Umbilical cord (tissue), 2 donors: Measurements from ENCODE around the gene MAJIN. TPM values are rescaled to one million over a fixed set of nuclear protein-coding genes. Genes with fewer than 3 reads are reported as not detected.

ENCODE experiments used
- DNase-seq: peaks from one replicate; pipeline ENCODE4 v3.0.0-alpha.2; 2015; ENCODE audit warnings: low spot score
- total RNA-seq: library from RNA; depleted of rRNA; stranded (reverse); fragments of >200 nt; gene quantifications from one replicate; pipeline ENCODE4 v1.2.3, GENCODE V29; 2014; ENCODE audit warnings: low replicate concordance; ENCODE audit not compliant: insufficient read depth

The MAJIN gene
- total RNA-seq, 1 donor from 2014 or later = not detected

- DNase-seq = no peak
These were observed 58.7 kb downstream of the MAJIN start for GRCh38 chr11:64913171-64913727.

GRCh38 chr11:64911689-64912088 is 60.2 kb downstream of the MAJIN start:
- no peak for DNase-seq

GRCh38 chr11:64911142-64911541 is 60.8 kb downstream of the MAJIN start:
- DNase-seq = no peak

DNA sequence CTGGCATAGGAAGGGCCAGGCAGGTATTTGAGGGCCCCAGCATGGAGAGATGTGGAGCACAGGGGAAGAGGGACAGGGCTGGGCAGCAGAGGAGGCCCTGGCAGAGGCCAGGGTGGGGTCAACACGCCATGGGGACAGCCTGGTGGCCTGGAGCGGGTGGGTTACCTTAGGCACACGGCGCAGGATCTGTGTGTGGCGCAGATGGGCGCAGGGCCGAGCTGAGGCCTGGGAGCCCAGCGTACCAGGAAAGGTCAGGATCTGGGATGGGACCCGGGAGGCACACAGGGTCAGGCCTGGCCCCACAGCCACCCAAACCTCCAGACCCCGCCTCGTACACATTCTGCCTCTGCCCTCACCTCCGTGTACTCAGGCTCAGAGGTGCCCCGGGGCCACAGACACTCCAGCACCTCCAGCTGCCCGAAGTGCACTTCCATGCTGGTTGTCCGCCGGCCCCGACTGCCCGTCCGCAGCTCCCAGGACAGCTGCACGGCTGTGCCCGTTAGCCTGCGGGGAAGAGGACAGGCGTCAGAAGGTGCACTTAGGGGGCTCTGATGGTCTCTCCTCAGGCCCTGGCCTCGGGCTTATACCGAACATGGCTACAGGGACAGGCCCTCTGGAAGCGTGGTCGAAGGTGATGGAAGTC is 61.3 kb downstream of the MAJIN start:
- no peak for DNase-seq

DNA sequence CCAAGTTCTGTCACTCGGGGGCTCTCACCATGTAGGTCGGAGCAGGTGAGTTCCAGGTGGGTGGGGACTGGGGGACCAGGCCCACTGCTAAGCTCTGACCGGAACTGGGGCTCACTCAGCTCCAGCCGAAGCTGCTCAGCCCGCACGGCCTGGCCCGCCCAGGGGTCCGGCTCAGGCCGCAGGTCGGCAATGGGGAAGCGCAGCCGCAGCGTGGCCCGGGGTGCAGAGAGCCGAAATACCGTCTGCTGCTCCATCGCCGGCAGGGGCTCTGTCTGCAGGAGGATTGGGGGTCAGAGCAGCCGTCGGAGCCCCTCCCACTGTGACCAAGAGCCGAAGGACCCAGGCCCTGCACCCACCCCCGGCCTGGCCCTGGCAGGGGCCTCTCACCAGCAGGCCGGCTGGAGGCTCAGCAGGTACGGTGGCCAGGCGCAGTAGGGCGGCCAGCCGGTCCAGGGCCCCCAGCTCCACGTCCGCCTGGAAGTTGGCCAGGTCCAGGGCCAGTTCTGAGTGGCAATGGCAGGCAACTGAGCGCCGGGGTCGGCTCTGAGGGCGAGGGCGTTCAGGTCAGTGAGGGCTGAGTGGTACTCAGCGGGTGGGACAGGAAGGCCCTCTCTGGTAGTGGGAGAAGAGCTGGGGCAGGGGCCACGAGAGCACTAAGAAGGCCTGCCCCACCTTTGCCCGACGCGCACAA is 62.1 kb downstream of the MAJIN start:
- DNase-seq = no peak

DNA sequence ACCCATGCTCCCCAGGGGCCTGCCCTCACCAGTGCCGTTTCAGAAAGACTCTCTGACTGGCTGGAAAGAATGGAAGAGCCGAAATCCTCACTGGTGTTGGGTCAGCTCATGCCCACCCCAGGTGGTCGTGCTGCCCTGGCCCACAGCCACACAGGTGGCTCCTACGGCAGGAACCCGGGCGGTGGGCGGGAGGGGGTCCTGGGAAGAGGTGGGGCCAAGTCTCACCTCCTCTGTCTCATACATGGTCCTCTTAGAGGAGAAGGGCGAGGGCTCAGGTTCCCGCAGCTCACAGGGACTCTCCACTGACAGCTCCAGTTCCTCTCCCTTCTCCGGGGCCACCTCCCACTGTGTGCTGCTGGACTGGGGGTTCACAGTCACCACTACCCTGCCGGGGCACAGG is 63.1 kb downstream of the MAJIN start:
- DNase-seq = no peak

- DNase-seq = no peak
These were observed 65.6 kb downstream of the MAJIN start for GRCh38 chr11:64906314-64906635.

GRCh38 chr11:64905516-64906313 is 66.2 kb downstream of the MAJIN start:
- DNase-seq = no peak

- DNase-seq = no peak
These were observed 68.5 kb downstream of the MAJIN start for GRCh38 chr11:64903291-64903833.

DNA sequence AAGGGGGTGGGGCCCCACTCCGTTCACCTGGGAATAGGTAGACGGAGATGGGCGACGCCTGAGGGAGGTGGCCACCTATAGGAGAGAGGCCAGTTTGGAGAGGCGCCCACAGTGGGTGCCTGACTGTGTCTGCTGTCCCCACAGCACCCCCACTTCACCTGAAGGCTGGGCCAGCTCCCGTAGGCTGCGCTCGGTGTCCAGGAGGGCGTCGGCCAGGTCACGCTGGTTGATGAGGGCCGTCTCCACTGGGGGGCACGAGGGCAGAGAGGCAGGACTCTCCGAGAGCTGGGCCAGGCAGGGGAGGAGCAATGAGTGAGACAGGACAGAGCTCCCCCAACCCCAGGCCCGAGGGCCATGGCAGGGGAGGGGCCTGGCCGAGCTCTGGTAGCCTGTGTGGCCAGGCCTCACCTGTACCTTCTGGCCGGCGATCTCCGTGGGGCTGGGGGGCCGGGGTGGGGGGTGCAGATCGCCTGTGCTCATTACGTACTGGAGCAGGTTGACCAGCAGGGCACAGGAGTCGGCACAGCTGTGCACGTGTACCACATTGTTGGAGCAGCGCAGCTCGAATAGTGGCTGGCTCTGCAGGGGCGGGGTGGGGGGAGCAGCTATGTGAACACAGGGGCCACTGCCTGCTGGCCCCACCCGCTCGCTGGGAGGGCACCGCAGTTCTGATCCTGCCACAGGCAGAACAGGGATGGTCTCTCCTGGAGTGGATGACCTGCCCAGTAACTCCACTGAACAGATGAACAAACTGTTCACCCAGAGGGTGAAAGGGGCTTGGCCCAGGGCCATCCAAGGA is 69.6 kb downstream of the MAJIN start:
- DNase-seq = no peak

- DNase-seq = no peak
These were observed 71.1 kb downstream of the MAJIN start for GRCh38 chr11:64900774-64901173.

DNA sequence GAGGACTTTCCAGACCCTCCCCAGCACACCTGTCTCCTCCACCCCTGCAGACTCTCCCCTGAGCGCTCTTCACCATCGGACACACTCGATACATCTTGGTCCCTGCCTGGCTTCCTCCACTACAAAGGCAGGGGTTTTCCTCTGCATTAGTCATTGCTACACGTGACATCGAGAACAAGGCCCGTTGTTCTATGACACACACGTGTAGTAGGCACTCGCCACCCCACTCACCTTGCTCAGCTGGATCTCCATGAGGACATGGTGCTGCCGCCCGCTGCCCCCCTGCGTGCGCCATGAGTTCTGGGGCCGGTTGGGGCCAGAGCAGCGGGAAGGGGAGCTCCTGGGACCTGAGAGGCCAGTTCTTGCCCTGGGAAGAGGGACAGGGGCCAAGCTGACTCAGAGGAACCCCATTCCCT is 71.6 kb downstream of the MAJIN start:
- DNase-seq = no peak

- DNase-seq = no peak
These were observed 73.4 kb downstream of the MAJIN start for GRCh38 chr11:64898541-64898940.

- no peak for DNase-seq
These were observed 73.8 kb downstream of the MAJIN start for GRCh38 chr11:64898076-64898445.

GRCh38 chr11:64897381-64898075 is 74.4 kb downstream of the MAJIN start:
- DNase-seq = no peak

- DNase-seq = no peak
These were observed 75.4 kb downstream of the MAJIN start for GRCh38 chr11:64896448-64897022.

- DNase-seq = no peak
These were observed 77.0 kb downstream of the MAJIN start for GRCh38 chr11:64894812-64895452.

- DNase-seq = peak; percentile 75
These were observed 77.7 kb downstream of the MAJIN start for GRCh38 chr11:64894070-64894811.
